Measurements from ENCODE around the gene MAP2K5. TPM values are rescaled to one million over a fixed set of nuclear protein-coding genes. Genes with fewer than 3 reads are reported as not detected.

MAP2K5 gene
- total RNA-seq, 1 experiment from 2014 or later, result 46.6 TPM

DNA sequence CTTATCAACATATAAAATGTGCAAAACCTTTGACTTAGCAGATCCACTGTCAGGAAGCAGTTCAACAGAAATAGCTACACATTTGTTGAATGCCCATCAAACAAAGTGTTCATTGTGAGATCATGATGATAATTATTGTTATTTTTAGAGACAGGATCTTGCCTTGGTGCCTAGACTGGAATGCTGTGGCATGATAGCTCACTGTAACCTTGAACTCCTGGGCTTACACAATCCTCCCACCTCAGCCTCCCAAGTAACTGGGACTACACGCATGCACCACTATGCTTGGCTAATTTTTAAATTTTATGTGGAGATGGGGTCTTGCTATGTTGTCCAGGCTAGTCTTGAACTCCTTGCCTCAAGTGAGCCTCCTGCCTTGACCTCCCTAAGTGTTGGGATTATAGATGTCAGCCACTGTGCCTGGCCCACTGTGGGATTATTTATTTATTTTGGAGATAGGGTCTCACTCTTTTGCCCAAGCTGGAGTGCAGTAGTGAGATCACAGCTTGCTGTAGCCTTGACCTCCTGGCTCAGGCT is 8.8 kb downstream of the MAP2K5 start:
- no peak for DNase-seq (ENCODE audit: low spot score)
- in situ Hi-C loops (cut with HindIII; ENCODE audit: low sequenced_read_pairs), result no loop called here

DNA sequence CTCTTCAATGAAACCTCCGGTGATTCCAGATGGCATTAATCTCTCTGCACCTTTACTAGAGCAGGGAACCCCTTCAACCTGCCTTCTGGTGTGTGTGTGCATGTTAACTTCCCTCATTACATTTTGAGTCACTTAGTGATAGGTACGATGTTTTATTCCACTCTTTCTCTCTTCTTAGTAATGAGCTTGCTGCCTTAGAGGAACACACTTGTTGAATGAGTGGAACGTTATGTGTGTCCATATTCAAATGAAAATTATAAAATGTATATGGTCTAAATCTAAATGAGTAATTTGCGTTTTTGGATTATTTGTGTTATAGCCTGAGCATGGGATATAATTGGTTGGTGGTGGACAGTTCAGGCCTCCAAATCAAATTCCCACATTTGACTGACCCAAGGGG is 12.1 kb downstream of the MAP2K5 start:
- in situ Hi-C loops (cut with HindIII; ENCODE audit: low sequenced_read_pairs), result no loop called here
- DNase-seq (ENCODE audit: low spot score), result no peak

DNA sequence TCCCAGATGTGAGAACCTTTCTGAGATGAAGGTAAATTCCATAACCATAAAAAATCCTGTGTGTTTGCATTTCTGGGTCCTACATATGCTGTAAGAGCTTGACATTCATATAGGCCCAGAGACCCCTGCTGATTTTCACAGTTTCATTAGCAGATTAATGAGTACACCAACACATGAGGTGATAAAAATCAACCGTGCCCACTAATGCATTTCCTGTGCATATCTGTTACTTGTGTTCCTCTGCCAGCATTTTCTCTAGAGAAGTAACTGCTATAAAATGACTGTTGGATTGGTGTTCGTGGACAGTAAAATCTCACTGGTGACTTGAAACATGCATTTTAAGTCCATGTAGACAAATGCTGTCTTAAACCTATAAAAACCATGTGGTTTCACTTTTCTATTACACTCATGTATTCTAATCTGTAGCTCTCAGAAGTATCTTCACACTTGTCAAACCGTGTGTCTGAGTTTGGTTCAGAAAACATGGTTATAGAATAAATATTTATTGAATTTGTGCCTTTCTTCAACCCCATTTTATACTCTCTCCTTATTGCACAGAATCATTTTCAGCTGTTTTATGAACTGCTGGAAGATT is 14.6 kb downstream of the MAP2K5 start:
- no peak for DNase-seq (ENCODE audit: low spot score)
- in situ Hi-C loops (cut with HindIII; ENCODE audit: low sequenced_read_pairs), result no loop called here

DNA sequence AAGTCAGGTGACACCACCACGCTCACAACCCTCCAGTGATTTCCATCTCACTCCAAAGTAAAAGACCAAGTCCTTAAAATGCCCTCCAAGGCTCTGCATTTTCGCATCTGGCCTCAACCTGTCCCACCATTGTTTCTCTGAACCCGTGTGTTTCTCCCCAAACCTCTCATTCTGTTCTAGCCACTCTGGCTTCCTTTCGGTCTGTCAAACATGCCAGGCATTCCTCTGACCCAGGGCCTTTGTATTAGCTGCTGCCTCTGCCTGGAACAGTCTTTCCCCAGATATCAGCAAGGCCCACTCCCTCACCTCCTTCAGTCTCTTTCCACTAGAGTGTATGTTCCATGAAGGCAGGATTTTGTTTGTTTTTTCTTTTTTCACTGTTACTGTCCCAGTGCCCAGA is 16.0 kb downstream of the MAP2K5 start:
- no peak for DNase-seq (ENCODE audit: low spot score)
- in situ Hi-C loops (cut with HindIII; ENCODE audit: low sequenced_read_pairs), result no loop called here

GRCh38 chr15:67559158-67559557 is 16.7 kb downstream of the MAP2K5 start:
- DNase-seq (ENCODE audit: low spot score), result no peak
- in situ Hi-C loops (cut with HindIII; ENCODE audit: low sequenced_read_pairs), result no loop called here

DNA sequence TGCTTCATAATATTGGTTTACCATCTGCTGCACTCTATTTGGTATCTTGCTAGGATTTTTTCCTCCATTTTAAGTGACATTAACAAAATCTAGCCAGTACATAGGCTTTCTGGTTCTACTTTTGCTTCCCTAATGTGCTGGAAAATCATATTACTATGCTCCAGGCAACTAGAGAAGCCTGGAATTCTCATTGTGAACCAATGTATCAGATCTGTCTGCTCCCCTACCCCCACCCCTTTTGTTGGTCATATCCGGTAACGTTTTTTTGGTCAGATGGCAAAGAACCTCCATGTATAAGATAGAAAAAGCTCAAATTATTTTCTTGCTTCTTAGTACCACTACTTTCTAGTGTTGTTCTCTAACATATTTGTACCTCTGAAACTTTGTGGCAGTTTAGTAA is 17.1 kb downstream of the MAP2K5 start:
- no peak for DNase-seq (ENCODE audit: low spot score)

DNA sequence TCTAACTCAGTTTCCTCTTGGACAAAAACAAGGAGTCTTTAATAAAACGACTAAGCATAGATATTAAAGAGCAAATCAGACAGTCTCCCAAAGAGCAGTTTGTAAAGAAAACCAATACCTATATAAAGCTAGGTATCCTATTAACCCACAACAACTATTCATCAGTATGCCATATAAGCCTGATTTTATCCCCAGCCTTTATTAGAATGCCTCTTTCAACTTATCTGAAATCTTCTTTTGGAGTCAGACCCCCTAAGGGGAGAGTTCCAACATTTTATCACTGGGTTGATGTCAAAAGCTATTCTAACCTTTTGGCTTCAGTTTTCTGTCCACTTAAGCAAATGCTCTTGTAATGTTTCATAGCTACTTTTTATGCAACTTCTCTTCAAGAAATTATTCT is 17.8 kb downstream of the MAP2K5 start:
- DNase-seq (ENCODE audit: low spot score), result no peak
- in situ Hi-C loops (cut with HindIII; ENCODE audit: low sequenced_read_pairs), result no loop called here

More for the DNA sequence above, 17.1 kb downstream of the MAP2K5 start:
- in situ Hi-C loops (cut with HindIII; ENCODE audit: low sequenced_read_pairs), result no loop called here

- in situ Hi-C loops (cut with HindIII; ENCODE audit: low sequenced_read_pairs), result no loop called here
- no peak for DNase-seq (ENCODE audit: low spot score)
Measured at GRCh38 chr15:67563092-67563491, 20.6 kb downstream of the MAP2K5 start.

DNA sequence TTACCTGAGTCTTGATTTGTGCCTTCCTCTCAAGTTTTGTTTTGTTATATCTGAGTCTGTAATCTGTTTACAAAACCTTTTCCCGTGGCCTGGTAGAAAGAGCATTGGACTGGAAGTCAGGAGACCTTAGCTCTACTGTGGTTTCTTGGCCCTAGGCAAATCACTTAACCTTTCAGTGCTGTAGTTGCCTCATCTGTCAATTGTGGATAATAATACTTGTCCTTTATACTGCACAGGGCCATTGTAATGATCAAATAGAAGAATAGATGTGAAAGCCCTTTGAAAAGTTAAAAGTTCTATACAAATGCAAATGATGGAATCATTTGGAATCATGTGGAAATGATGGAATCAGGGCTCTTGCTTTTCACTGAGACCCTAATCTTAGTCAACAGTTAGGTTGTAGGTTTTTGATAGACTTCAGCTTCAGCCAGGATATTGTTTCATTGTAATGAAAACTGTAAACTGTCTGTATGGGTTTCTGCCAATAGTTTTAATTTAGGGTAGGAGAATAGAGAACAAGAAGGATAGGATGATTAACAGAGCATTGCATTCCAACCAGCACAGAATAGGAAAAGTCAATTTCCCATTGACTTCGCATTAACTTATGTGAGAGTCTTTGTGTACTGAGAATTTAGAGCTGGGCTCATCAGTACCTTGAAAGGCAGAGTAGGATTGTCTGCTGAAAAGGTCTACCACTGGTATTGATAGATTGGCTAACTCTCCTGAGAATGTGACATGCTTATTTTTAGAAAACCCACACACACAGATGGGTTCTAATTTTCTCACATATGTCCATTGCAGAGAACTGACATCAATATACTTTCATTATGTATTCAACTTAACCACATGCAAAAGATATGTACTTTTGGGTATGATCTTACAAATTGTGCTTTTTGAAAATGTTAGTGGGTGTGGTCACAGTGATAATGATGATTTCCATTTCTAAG is 21.8 kb downstream of the MAP2K5 start:
- DNase-seq (ENCODE audit: low spot score), result no peak
- in situ Hi-C loops (cut with HindIII; ENCODE audit: low sequenced_read_pairs), result no loop called here

DNA sequence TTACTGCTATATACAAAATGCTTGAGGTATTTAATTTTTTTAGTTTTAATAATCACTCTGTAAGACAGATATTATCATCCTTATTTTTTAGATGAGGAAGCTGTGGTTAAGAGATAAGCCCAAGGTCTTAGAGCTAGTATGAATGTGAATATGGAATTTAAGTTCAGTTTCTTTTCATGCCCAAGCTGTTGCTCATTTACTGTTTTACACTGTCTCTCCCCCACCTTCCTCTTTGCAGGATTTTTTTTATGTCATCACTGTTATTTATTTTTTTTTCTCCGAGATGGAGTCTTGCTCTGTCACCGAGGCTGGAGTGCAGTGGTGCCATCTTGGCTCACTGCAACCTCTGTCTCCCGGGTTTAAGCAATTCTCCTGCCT is 22.5 kb downstream of the MAP2K5 start:
- DNase-seq (ENCODE audit: low spot score), result no peak
- in situ Hi-C loops (cut with HindIII; ENCODE audit: low sequenced_read_pairs), result no loop called here

GRCh38 chr15:67569668-67570067 is 27.2 kb downstream of the MAP2K5 start:
- in situ Hi-C loops (cut with HindIII; ENCODE audit: low sequenced_read_pairs), result no loop called here
- no peak for DNase-seq (ENCODE audit: low spot score)

- in situ Hi-C loops (cut with HindIII; ENCODE audit: low sequenced_read_pairs), result no loop called here
- DNase-seq (ENCODE audit: low spot score), result no peak
Measured at GRCh38 chr15:67570875-67571647, 28.6 kb downstream of the MAP2K5 start.

- in situ Hi-C loops (cut with HindIII; ENCODE audit: low sequenced_read_pairs), result no loop called here
- DNase-seq (ENCODE audit: low spot score), result no peak
Measured at GRCh38 chr15:67571648-67572415, 29.3 kb downstream of the MAP2K5 start.

DNA sequence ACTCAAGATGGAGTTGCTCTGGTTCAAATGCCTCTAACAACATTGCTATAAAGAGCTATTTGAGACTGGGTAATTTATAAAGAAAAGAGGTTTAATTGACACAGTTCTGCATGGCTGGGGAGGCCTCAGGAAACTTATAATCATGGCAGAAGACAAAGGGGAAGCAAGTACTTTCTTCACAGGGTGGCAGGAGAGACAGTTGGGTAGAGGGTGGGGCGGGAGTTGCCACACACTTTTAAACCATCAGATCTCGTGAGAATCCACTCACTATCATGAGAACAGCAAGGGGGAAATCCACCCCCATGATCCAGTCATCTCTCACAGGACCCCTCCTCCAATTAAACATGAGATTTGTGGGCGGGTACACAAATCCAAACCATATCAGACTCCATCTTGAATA is 30.7 kb downstream of the MAP2K5 start:
- DNase-seq (ENCODE audit: low spot score), result no peak
- in situ Hi-C loops (cut with HindIII; ENCODE audit: low sequenced_read_pairs), result no loop called here

GRCh38 chr15:67575039-67575502 is 32.6 kb downstream of the MAP2K5 start:
- no peak for DNase-seq (ENCODE audit: low spot score)
- in situ Hi-C loops (cut with HindIII; ENCODE audit: low sequenced_read_pairs), result no loop called here

GRCh38 chr15:67578020-67578600 is 35.6 kb downstream of the MAP2K5 start:
- in situ Hi-C loops (cut with HindIII; ENCODE audit: low sequenced_read_pairs), result no loop called here

DNA sequence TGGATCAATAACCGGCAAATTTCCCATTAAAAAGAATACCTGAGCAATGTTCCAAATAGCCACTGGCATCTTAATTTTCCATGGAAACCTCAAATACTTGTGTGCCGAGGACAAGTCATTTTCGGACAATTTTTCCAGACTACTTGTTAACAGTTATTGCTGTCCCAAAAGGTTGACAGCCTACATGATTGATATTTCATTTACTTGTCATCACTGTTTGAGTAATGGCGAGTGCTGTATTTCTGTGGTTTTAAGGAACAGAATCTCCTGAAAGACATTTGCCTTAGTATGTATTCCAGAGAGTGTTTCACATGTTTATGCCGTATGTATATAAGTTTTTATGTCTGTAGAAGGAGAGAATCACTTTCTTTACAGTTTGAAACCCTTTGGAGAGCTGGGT is 36.7 kb downstream of the MAP2K5 start:
- in situ Hi-C loops (cut with HindIII; ENCODE audit: low sequenced_read_pairs), result no loop called here
- DNase-seq (ENCODE audit: low spot score), result no peak

More at GRCh38 chr15:67578020-67578600, 35.6 kb downstream of the MAP2K5 start:
- no peak for DNase-seq (ENCODE audit: low spot score)

DNA sequence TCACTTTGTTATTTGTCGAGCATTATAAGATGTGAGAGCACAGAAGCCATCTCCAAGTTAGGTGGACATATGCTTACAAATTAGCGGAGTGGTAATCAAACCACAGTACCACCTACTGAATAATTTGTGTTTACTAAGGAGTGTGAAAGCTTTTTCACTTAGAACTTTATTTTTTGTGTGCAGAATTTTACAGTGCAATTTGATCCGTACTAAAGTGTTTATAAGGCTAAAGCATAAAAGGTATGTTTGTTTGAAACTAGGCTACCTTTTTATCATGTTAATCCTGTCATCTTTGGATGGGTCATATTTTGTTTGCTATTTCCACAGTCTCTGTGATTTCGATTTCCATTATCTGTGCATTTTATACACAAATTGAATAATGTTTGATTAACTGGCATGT is 37.5 kb downstream of the MAP2K5 start:
- in situ Hi-C loops (cut with HindIII; ENCODE audit: low sequenced_read_pairs), result no loop called here
- DNase-seq (ENCODE audit: low spot score), result no peak

GRCh38 chr15:67584157-67584556 is 41.7 kb downstream of the MAP2K5 start:
- DNase-seq (ENCODE audit: low spot score), result no peak
- in situ Hi-C loops (cut with HindIII; ENCODE audit: low sequenced_read_pairs), result no loop called here

All from G401 (cell line).